D341Med (cell line): ENCODE data around the gene MYO9A.
"Not testable (repeated sequence)": the region's sequence is repeated elsewhere in the genome, so short reads cannot be mapped to it uniquely, and the experiment has no call there.

Experiments
- DNase-seq: peaks from one replicate; pipeline ENCODE4 v3.0.0; 2012; ENCODE audit warnings: low spot score

MYO9A gene

GRCh38 chr15:72042865-72043264 lies 75.1 kb downstream of the MYO9A start:
- no peak for DNase-seq

GRCh38 chr15:72042054-72042453 lies 75.9 kb downstream of the MYO9A start:
- no peak for DNase-seq

GRCh38 chr15:72037321-72037720 lies 80.6 kb downstream of the MYO9A start:
- no peak for DNase-seq

GRCh38 chr15:72034859-72035650 lies 82.9 kb downstream of the MYO9A start:
- DNase-seq = no peak

DNA sequence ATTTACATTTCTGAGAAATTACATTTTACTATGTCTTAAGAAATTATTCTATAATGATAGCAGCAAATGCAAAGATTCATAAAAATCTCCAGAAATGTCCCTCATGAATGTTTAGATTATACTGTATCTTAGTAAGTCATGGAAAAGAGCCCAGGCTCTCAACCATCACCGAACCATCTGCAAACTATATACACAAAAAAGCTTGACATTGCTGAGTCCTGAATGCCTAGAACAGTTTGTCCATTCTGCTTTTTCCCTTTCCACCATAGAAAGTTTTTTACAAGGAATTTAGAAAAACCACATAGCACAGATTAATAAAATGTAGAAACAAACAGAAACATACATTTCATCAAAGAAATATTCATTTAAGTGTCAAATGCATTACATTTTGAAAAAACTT lies 83.6 kb downstream of the MYO9A start:
- DNase-seq = no peak

- no peak for DNase-seq
These were observed 84.2 kb downstream of the MYO9A start for GRCh38 chr15:72033711-72034110.

- DNase-seq = no peak
These were observed 84.7 kb downstream of the MYO9A start for GRCh38 chr15:72033285-72033684.

DNA sequence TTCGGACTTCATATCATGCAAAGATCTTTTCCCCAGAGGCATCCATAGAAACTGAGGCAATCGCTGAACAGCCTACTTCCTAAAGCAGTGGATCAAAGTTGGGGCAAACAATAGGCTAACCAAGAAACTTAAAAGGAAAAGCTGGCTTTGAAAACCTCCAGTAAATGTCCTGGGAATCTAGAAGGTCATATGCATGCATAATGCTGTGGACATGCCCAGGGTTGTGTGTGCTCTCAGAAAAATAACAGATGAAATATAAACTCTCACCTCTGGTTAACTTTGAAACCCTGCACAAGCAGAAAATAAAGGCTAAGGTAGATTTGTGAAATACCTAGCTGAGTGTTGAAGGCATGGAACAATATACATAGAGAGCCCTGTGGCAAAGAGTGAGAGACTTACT lies 96.3 kb downstream of the MYO9A start:
- no peak for DNase-seq

DNA sequence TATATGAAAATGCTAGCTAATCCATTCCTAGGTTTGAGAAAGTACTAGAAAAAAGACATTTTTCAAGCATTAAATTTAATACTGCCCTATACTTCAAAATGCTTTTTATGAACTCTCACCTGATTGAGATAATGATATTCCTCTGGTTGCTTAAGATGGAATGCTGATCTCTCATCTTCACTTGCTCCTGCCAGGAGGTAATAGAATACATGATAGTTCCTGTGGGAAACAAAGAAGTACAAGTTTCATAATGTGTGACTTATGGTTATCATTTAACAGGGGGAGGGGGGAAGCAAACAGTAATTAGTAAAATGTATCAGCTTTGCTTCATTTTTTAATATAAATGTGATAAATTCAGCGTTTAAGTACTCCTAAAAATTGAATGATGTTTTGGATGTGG lies 97.2 kb downstream of the MYO9A start:
- DNase-seq = no peak

DNA sequence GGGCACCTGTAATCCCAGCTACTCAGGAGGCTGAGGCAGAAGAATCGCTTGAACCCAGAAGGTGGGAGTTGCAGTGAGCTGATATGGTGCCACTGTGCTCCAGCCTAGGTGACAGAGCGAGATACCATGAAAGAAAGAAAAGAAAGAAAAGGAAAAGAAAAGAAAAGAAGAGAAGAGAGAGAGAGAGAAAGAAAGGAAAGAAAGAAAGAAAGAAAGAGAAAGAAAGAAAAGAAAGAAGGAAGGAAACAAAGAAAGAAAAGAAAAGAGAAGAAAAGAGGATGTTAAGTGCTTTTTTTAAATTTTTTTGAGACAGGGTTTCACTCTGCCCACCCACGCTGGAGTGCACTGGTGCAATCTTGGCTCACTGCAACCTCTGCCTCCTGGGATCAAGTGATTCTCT lies 103.4 kb downstream of the MYO9A start:
- not testable (repeated sequence) for DNase-seq

- no peak for DNase-seq
These were observed 104.2 kb downstream of the MYO9A start for GRCh38 chr15:72013703-72014102.

- DNase-seq = no peak
These were observed 106.5 kb downstream of the MYO9A start for GRCh38 chr15:72011302-72011942.

DNA sequence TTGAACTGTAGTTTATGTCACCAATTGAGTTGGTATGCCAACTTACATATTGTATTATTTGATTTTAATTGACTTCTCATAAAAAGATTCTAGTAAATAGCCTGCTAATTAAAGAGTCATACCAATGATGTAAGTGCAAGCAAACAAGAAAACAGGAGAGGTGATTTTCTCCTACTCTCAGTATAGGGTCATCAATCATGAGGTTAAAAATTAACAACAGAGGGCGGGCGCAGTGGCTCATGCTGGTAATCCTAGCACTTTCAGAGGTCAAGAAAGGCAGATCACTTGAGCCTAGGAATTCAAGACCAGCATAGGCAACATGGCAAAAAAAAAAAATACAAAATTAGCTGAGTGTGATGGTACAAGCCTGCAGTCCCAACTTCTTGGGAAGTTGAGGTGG lies 108.7 kb downstream of the MYO9A start:
- no peak for DNase-seq

DNA sequence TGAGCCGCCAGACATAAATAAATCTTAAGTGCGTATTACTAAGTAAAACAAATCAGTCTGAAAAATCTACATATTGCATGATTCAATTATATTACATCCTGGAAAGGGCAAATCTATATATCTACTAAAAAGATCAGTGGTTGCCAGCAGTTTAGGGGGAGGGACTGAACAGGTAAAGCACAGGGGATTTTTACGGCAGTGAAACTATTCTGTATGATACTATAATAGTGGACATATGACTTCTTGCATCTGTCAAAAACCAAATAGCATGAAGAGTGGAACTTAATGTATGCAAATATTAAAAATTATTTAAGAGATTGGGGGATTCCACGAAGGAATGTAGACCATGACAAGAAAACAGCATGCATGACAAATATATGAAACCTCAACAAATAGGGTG lies 111.6 kb downstream of the MYO9A start:
- DNase-seq = no peak

DNA sequence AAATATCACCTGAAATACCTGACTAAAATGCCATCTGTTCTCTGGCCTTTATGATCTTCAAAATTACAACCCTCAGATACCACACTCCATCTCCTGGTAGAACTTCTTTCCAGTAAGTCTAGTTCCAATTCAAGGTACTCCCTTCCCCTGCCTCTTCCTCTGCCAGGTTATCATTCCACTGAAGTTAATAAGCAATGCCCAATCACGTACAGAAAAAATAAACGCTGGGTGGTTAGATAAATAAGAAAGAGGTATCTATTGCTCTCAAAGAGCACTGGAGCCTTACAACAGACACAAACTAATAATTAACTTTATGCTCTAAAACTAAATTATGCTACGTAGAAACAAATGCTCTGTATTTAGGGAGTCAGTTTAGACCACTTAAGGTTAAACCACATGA lies 112.5 kb downstream of the MYO9A start:
- no peak for DNase-seq

GRCh38 chr15:71999807-72000206 lies 118.1 kb downstream of the MYO9A start:
- no peak for DNase-seq

- DNase-seq = not testable (repeated sequence)
These were observed 119.2 kb downstream of the MYO9A start for GRCh38 chr15:71998717-71999116.

- DNase-seq = no peak
These were observed 120.3 kb downstream of the MYO9A start for GRCh38 chr15:71997691-71998090.

GRCh38 chr15:71975816-71976150 lies 142.2 kb downstream of the MYO9A start:
- DNase-seq = no peak

DNA sequence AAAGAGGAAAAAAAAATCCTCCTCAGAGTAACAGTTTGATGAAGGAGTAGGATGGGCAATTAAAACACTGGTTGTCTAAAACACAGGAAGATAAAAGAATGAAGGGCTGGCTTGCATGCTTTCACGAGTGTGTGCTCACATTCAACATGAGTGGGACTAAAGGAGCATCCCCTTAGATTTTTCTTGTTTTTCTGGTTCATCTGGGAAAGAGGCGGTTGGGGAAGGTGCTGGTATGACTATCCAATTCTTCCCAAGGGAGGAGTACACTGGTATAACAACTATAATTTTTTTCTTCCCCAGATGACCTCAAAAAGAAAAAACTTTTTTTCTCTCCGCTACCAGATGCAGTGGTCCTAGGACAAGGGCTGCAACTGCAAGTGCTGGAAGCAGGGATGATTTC lies 143.7 kb downstream of the MYO9A start:
- DNase-seq = no peak

DNA sequence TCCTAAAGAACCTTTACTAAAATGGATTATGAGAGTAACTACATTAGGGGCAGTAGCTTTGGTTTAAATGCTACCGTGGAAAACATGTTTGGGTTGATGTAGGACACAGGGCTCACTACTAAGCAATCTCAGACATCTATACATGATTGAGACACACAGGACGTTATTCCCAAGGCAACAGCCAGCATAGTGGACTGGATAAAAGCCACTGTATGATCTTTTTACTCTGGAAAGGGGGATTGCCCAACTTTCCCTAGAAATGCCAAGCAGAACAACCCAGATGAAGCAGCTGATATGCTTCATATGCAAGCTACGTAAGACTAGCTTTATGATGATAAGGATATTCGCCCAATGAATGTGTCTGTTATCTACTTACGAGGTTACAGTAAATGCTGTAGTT lies 144.6 kb downstream of the MYO9A start:
- DNase-seq = no peak

GRCh38 chr15:71971905-71972304 lies 146.0 kb downstream of the MYO9A start:
- DNase-seq = no peak

GRCh38 chr15:71970435-71970834 lies 147.5 kb downstream of the MYO9A start:
- DNase-seq = no peak

DNA sequence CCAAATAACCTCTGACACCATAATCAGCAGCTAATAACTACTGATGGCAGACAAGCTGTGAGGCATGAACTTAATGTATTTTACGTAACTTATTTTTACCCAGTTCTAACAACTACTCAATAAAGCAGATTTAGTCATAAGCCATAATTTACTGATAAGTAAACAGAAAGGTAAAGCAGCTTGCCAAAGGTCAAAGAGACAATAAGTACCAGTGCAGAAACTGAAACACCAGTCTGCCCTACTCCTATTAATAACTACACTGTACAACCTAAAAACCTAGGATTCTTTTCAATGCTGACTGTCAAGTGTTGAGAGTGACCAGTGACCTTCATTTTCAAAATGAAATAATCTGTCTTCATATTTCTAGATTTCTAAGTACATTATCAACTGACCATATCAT lies 155.4 kb downstream of the MYO9A start:
- DNase-seq = no peak
